PC-3 (cell line): Measurements from ENCODE around the gene MMP21. TPM values are rescaled to one million over a fixed set of nuclear protein-coding genes. Genes with fewer than 3 reads are reported as not detected.
A peak's percentile ranks its signal among the peaks of the same experiment; 100 is the strongest.

ENCODE experiments used
- ATAC-seq: fragments of 200-7000 bp; cut with Tn5 transposase; 2 replicates; pipeline ENCODE4 v1.9.1; 2020; ENCODE audit warnings: mild to moderate bottlenecking, moderate library complexity
- BruUV-seq: library from RNA; stranded (reverse); fragments of 400-500 nt; replicated peaks from 2 replicates; lab custom pipeline; 2021; lab: Mats Ljungman, UMichigan
- CTCF ChIA-PET: fragments of 300-600 bp; sonication (Branson Sonifier 250); formaldehyde crosslinking; loops from one replicate; lab custom pipeline; 2022; ENCODE audit warnings: antibody characterized with exemption; lab: Charles Lee
- POLR2A ChIA-PET: fragments of 300-600 bp; sonication (Branson Sonifier 250); formaldehyde crosslinking; loops from one replicate; lab custom pipeline; 2022; ENCODE audit warnings: antibody characterized with exemption; ENCODE audit not compliant: unreplicated experiment; lab: Charles Lee
- DNase-seq: peaks from one replicate; pipeline ENCODE4 v3.0.0-alpha.2; 2015
- H2AFZ ChIP-seq: fragments of 300-600 bp; sonication (generic); 2 replicates; pipeline ENCODE4 v1.6.0; 2016; ENCODE audit warnings: antibody characterized with exemption, low read length
- H3F3A ChIP-seq: fragments of 300-600 bp; sonication (generic); one replicate; pipeline ENCODE4 v1.6.0; 2017; ENCODE audit warnings: antibody characterized with exemption, low read length, control low read depth, mild to moderate bottlenecking; ENCODE audit not compliant: unreplicated experiment
- H3K27ac ChIP-seq: fragments of 300-600 bp; sonication (generic); 2 replicates; pipeline ENCODE4 v1.5.1; 2016; ENCODE audit warnings: mild to moderate bottlenecking, low read length
- H3K27me3 ChIP-seq: fragments of 300-600 bp; sonication (generic); 2 replicates; pipeline ENCODE4 v1.6.1; 2016; ENCODE audit warnings: low read length, mixed read lengths
- H3K36me3 ChIP-seq: fragments of 300-600 bp; sonication (generic); 2 replicates; pipeline ENCODE4 v1.6.1; 2016; ENCODE audit warnings: low read depth, mixed run types, low read length, mixed read lengths
- H3K4me1 ChIP-seq: fragments of 300-600 bp; sonication (generic); 2 replicates; pipeline ENCODE4 v1.5.1; 2016; ENCODE audit warnings: low read length; ENCODE audit not compliant: insufficient read depth
- H3K4me2 ChIP-seq: fragments of 300-600 bp; sonication (generic); 2 replicates; pipeline ENCODE4 v1.6.0; 2016; ENCODE audit warnings: low read length
- H3K4me3 ChIP-seq: fragments of 300-600 bp; sonication (generic); 2 replicates; pipeline ENCODE4 v1.5.1; 2016; ENCODE audit warnings: mild to moderate bottlenecking, low read length, mixed read lengths
- H3K79me2 ChIP-seq: fragments of 300-600 bp; sonication (generic); 2 replicates; pipeline ENCODE4 v1.6.1; 2017; ENCODE audit warnings: low read length, mixed read lengths
- H3K9ac ChIP-seq: fragments of 300-600 bp; sonication (generic); 2 replicates; pipeline ENCODE4 v1.6.0; 2016; ENCODE audit warnings: mild to moderate bottlenecking, low read length
- H3K9me2 ChIP-seq: fragments of 300-600 bp; sonication (generic); replicated peaks from 2 replicates; pipeline ENCODE4 v1.6.1; 2016; ENCODE audit warnings: mixed run types, low read length, mixed read lengths
- H3K9me3 ChIP-seq: fragments of 300-600 bp; sonication (generic); 2 replicates; pipeline ENCODE4 v1.6.1; 2016; ENCODE audit warnings: low read length, mixed read lengths
- H4K20me1 ChIP-seq: fragments of 300-600 bp; sonication (generic); 2 replicates; pipeline ENCODE4 v1.6.1; 2016; ENCODE audit warnings: low read length, mixed read lengths
- EZH2 ChIP-seq: fragments of 300-600 bp; sonication (generic); IDR thresholded peaks from one replicate; pipeline ENCODE4 v1.6.1; 2017; ENCODE audit warnings: antibody characterized with exemption, mild to moderate bottlenecking, low read length; ENCODE audit not compliant: unreplicated experiment
- EZH2phosphoT487 ChIP-seq: fragments of 300-600 bp; sonication (generic); IDR thresholded peaks from 2 replicates; pipeline ENCODE4 v1.6.1; 2018; ENCODE audit warnings: mild to moderate bottlenecking, antibody characterized with exemption, low read length, borderline replicate concordance
- intact Hi-C: fragments of 100-400 bp; cut with micrococcal nuclease; formaldehyde crosslinking; loops from 2 replicates; pipeline ENCODE4 v1.9.0; 2023
- total RNA-seq: library from RNA; depleted of rRNA; stranded (reverse); fragments of >200 nt; gene quantifications from 2 replicates; pipeline ENCODE4 v1.2.3, GENCODE V29; 2014
- TF ChIP-seq, protein P1 (sequence below): fragments of 300-600 bp; sonication (generic); conservative IDR thresholded peaks from 2 replicates; pipeline ENCODE4 v1.5.1; 2017; ENCODE audit warnings: antibody characterized with exemption, low read depth, mild to moderate bottlenecking, low read length

Gene MMP21
- total RNA-seq, 1 experiment from 2014 or later: not detected

DNA sequence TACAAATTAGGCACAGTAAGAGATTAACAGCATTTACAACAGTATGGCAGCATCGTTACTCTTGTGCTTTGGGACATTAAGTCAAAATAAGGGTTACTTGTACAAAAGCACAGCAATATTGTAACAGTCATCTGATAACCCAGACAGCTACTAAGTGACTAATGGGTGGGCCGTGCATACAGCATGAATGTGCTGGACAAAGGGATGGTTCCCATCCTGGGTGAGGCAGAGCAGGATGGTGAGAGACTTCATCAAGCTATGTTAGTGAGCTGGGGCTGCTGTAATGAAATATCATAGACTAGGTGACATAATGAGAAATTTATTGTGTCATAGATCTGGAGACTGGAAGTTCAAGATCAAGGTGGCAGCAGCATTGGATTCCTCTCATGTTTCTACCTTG, 30.7 kb downstream of the MMP21 start:
- peaks cover 47% of the 10 kb centered on the region for H3K36me3 ChIP-seq
- BruUV-seq: no TSS peak
- intact Hi-C loops: no loop called here

GRCh38 chr10:125742465-125742864, 33.2 kb downstream of the MMP21 start:
- H3K9me2 ChIP-seq: no peaks in the 10 kb centered on the region
- intact Hi-C loops: no loop called here
- no peak overlapping the region for H3K27ac ChIP-seq
- no peaks in the 10 kb centered on the region for H4K20me1 ChIP-seq
- DNase-seq (peak; percentile 29), ATAC-seq (peak; percentile 54; the same call in 1 of the 2 replicates)
- no peak overlapping the region for H3K4me3 ChIP-seq
- TF ChIP-seq, protein P1, sequence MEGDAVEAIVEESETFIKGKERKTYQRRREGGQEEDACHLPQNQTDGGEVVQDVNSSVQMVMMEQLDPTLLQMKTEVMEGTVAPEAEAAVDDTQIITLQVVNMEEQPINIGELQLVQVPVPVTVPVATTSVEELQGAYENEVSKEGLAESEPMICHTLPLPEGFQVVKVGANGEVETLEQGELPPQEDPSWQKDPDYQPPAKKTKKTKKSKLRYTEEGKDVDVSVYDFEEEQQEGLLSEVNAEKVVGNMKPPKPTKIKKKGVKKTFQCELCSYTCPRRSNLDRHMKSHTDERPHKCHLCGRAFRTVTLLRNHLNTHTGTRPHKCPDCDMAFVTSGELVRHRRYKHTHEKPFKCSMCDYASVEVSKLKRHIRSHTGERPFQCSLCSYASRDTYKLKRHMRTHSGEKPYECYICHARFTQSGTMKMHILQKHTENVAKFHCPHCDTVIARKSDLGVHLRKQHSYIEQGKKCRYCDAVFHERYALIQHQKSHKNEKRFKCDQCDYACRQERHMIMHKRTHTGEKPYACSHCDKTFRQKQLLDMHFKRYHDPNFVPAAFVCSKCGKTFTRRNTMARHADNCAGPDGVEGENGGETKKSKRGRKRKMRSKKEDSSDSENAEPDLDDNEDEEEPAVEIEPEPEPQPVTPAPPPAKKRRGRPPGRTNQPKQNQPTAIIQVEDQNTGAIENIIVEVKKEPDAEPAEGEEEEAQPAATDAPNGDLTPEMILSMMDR: peak; percentile 39; the same call in 1 of the 2 replicates
- no peak for TF ChIP-seq EZH2phosphoT487
- no peak overlapping the region for H3K4me2 ChIP-seq
- H3K79me2 ChIP-seq: no peaks in the 10 kb centered on the region
- H3K36me3 ChIP-seq: peaks cover 62% of the 10 kb centered on the region
- H3K9ac ChIP-seq: no peak overlapping the region
- no TSS peak for BruUV-seq
- CTCF ChIA-PET: no interaction called here
- H2AFZ ChIP-seq: no peak overlapping the region
- H3F3A ChIP-seq: no peaks in the 10 kb centered on the region
- no peaks in the 10 kb centered on the region for H3K27me3 ChIP-seq
- no peaks in the 10 kb centered on the region for H3K4me1 ChIP-seq
- no peaks in the 10 kb centered on the region for H3K9me3 ChIP-seq
- POLR2A ChIA-PET: interaction anchor here (0.7 kb wide), 1 partner anchor 13 kb away, joined by 3 read pairs; no protein-coding TSS in a partner anchor

More for the DNA sequence above, 30.7 kb downstream of the MMP21 start:
- no peak overlapping the region for H3K27ac ChIP-seq
- H3K79me2 ChIP-seq: no peaks in the 10 kb centered on the region
- no peak overlapping the region for H2AFZ ChIP-seq
- DNase-seq: no peak
- H3K4me2 ChIP-seq: no peak overlapping the region
- TF ChIP-seq, protein P1: no peak
- TF ChIP-seq EZH2phosphoT487: no peak
- no peak for TF ChIP-seq EZH2
- no peaks in the 10 kb centered on the region for H3F3A ChIP-seq
- CTCF ChIA-PET: no interaction called here
- H3K4me3 ChIP-seq: no peak overlapping the region
- POLR2A ChIA-PET: no interaction called here
- no peaks in the 10 kb centered on the region for H4K20me1 ChIP-seq
- H3K9me3 ChIP-seq: no peaks in the 10 kb centered on the region
- H3K9me2 ChIP-seq: no peaks in the 10 kb centered on the region
- H3K27me3 ChIP-seq: no peaks in the 10 kb centered on the region
- no peak for ATAC-seq
- H3K4me1 ChIP-seq: no peaks in the 10 kb centered on the region
- no peak overlapping the region for H3K9ac ChIP-seq

GRCh38 chr10:125739994-125740679, 35.5 kb downstream of the MMP21 start:
- DNase-seq (no peak), ATAC-seq (no peak)
- intact Hi-C loops: no loop called here
- no peaks in the 10 kb centered on the region for H4K20me1 ChIP-seq
- H3K4me3 ChIP-seq: no peak overlapping the region
- no TSS peak for BruUV-seq
- POLR2A ChIA-PET: no interaction called here
- no peaks in the 10 kb centered on the region for H3K27me3 ChIP-seq
- no peaks in the 10 kb centered on the region for H3K9me3 ChIP-seq
- H3F3A ChIP-seq: no peaks in the 10 kb centered on the region
- H2AFZ ChIP-seq: no peak overlapping the region
- no peaks in the 10 kb centered on the region for H3K4me1 ChIP-seq
- no peak overlapping the region for H3K4me2 ChIP-seq
- CTCF ChIA-PET: no interaction called here
- H3K9ac ChIP-seq: no peak overlapping the region
- no peaks in the 10 kb centered on the region for H3K9me2 ChIP-seq
- no peaks in the 10 kb centered on the region for H3K79me2 ChIP-seq
- peaks cover 66% of the 10 kb centered on the region for H3K36me3 ChIP-seq
- no peak overlapping the region for H3K27ac ChIP-seq
- TF ChIP-seq EZH2phosphoT487 (no peak), EZH2 (no peak)
- TF ChIP-seq, protein P1: no peak
